ENCODE data around the gene MRPS15.

The MRPS15 gene

GRCh38 chr1:36417931-36418330 is 46.3 kb downstream of the MRPS15 start:
- no peak for DNase-seq

GRCh38 chr1:36415661-36416326 is 48.4 kb downstream of the MRPS15 start:
- DNase-seq: no peak

- DNase-seq: no peak
These were observed 49.8 kb downstream of the MRPS15 start for GRCh38 chr1:36414384-36414783.

GRCh38 chr1:36411674-36412648 is 52.2 kb downstream of the MRPS15 start:
- DNase-seq: no peak

DNA sequence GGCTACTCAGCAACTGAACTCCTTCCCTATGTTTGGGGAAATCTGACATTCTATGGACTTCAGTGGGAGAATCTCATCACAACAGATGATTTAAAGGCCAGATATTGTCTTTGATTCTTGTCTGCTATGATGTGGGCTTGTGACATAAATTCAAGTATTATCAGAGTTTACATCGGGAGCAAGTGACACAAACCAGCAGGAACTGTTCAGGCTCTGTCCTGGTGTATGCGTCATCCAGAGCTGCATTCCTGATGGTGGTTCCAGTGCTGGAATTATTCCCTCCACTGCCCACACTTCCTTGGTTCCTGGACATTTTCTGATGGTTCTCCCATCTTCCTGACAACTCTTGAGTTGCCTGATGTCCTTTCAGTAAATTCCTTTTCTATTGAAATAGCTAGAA is 55.7 kb downstream of the MRPS15 start:
- DNase-seq: no peak

GRCh38 chr1:36406440-36406839 is 57.7 kb downstream of the MRPS15 start:
- no peak for DNase-seq

Data from hippocampal formation (tissue), 2 donors.